Measurements from ENCODE around the gene GPR4.

DNA sequence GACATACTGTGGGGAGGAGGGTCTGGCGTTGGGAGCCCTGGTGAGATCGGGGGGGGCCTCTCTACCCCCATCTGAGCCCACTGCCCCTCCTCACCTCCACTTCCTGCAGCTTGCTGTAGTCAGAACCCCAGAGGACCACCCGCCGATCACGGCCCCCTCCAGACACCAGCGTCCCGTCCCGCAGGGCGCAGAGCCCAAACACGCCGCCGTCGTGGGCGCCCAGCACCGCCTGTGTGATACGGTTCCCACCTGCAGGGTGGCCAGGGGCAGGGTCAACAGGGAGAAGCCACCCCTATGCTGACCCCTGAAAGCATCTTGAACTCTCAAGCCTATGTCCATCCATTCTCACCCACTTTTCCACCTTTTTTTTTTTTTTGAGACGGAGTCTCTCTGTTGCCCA is 19.4 kb upstream of the GPR4 start:
- TF ChIP-seq CTCF (IDR thresholded peaks at IDR 0.05), result no peak
- TF ChIP-seq POLR2A (IDR thresholded peaks at IDR 0.05), result no peak

Data from thyroid gland (tissue), 4 donors.